Activated B cell treated with CpG ODN at 0.5 μM for 24 hours (primary cell): ENCODE results near the gene MED15. TPM values are rescaled to one million over a fixed set of nuclear protein-coding genes. Genes with fewer than 3 reads are reported as not detected.

ENCODE experiments used
- ATAC-seq: fragments of 200-7000 bp; cut with Tn5 transposase; one replicate; pipeline ENCODE4 v1.10.0; 2021; ENCODE audit warnings: low read depth, mild to moderate bottlenecking, moderate library complexity
- CTCF ChIA-PET: fragments of 350-600 bp; sonication (Branson Sonifier 250); formaldehyde crosslinking; loops from one replicate; lab custom pipeline; 2021; ENCODE audit warnings: antibody characterized with exemption; lab: Charles Lee
- POLR2A ChIA-PET: fragments of 350-600 bp; sonication (Branson Sonifier 250); formaldehyde crosslinking; loops from one replicate; lab custom pipeline; 2021; ENCODE audit warnings: antibody characterized with exemption; lab: Charles Lee
- DNase-seq: peaks from one replicate; pipeline ENCODE4 v3.0.0; 2022
- H3K27ac Mint-ChIP-seq: one replicate; pipeline ENCODE4 v1.8.0; 2020; ENCODE audit warnings: mixed read lengths
- H3K27me3 Mint-ChIP-seq: one replicate; pipeline ENCODE4 v1.8.0; 2021; ENCODE audit warnings: mixed read lengths
- H3K36me3 Mint-ChIP-seq: one replicate; pipeline ENCODE4 v1.8.0; 2021; ENCODE audit warnings: low read depth, mixed read lengths
- H3K4me1 Mint-ChIP-seq: one replicate; pipeline ENCODE4 v1.8.0; 2021; ENCODE audit warnings: mixed read lengths
- H3K4me3 Mint-ChIP-seq: one replicate; pipeline ENCODE4 v1.8.0; 2020; ENCODE audit warnings: mild to moderate bottlenecking, mixed read lengths
- H3K9me3 Mint-ChIP-seq: one replicate; pipeline ENCODE4 v1.8.0; 2020; ENCODE audit warnings: mixed read lengths
- intact Hi-C: fragments of 100-400 bp; cut with micrococcal nuclease; formaldehyde crosslinking; loops from one replicate; pipeline ENCODE4 v1.15.1; 2024
- total RNA-seq: library from RNA; stranded (reverse); gene quantifications from 2 replicates; pipeline ENCODE4 v1.2.3, GENCODE V29; 2022
- TF ChIP-seq, protein P1 (sequence below): fragments of 200-600 bp; IDR thresholded peaks from one replicate; pipeline ENCODE4 v1.8.0; 2022; ENCODE audit warnings: antibody characterized with exemption, mild to moderate bottlenecking

The MED15 gene
- total RNA-seq, 1 donor from 2014 or later = 127 TPM

DNA sequence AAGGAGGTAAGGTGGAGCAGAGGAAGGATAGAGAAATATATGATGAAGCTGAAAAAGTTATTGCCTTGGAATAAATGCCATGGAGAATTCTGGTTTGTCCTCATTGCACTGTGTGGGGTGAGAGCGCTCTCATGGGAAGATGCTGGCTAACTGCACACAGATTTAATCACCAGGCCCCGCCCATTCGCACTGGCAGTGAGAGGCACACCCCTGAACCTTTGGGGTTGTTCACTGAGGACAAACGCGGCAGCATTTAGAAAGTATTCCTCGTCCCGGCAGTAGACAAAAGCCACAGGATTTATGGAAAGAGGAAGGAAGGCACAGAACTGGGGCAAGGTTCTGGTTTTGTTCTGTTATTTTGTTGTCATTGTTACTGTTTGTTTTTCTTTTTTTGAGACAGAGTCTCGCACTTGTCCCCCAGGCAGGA, 70.2 kb downstream of the MED15 start:
- no peak overlapping the region for H3K27ac Mint-ChIP-seq
- no peak for ATAC-seq
- CTCF ChIA-PET = interaction anchor here (0.7 to 1.1 kb wide), 2 partner anchors 11 to 13 kb away, joined by 3 read pairs; no protein-coding TSS in a partner anchor
- TF ChIP-seq, protein P1, sequence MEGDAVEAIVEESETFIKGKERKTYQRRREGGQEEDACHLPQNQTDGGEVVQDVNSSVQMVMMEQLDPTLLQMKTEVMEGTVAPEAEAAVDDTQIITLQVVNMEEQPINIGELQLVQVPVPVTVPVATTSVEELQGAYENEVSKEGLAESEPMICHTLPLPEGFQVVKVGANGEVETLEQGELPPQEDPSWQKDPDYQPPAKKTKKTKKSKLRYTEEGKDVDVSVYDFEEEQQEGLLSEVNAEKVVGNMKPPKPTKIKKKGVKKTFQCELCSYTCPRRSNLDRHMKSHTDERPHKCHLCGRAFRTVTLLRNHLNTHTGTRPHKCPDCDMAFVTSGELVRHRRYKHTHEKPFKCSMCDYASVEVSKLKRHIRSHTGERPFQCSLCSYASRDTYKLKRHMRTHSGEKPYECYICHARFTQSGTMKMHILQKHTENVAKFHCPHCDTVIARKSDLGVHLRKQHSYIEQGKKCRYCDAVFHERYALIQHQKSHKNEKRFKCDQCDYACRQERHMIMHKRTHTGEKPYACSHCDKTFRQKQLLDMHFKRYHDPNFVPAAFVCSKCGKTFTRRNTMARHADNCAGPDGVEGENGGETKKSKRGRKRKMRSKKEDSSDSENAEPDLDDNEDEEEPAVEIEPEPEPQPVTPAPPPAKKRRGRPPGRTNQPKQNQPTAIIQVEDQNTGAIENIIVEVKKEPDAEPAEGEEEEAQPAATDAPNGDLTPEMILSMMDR = no peak
- no peaks in the 10 kb centered on the region for H3K9me3 Mint-ChIP-seq
- no peaks in the 10 kb centered on the region for H3K27me3 Mint-ChIP-seq
- no peak for DNase-seq
- no peaks in the 10 kb centered on the region for H3K4me1 Mint-ChIP-seq
- intact Hi-C loops = no loop called here
- no peak overlapping the region for H3K4me3 Mint-ChIP-seq
- peaks cover 80% of the 10 kb centered on the region for H3K36me3 Mint-ChIP-seq
- POLR2A ChIA-PET = no interaction called here

DNA sequence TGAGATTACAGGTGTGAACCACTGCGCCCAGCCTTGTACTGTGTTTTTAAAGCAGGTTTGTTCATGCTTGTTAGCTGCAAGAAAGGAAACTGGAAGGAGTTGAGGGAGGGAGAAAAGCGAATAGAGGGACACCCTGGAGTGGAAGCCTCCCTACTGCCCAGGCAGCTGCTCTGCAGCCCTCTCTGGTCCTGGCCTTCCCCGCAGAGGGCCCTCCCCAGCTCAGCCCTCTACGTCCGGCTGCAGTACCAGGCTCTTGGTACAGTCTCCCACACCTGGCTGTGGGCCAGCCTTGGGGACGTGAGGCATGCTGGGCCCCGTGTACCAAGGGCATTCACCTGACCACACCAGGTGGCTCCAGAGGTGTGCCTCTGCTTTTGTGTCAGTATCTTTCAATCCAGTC, 70.8 kb downstream of the MED15 start:
- no peaks in the 10 kb centered on the region for H3K27me3 Mint-ChIP-seq
- H3K36me3 Mint-ChIP-seq = peaks cover 80% of the 10 kb centered on the region
- intact Hi-C loops = no loop called here
- ChIA-PET POLR2A (no interaction called here), CTCF (interaction anchor here (0.7 kb wide), 1 partner anchor 14 kb away, joined by 3 read pairs; no protein-coding TSS in a partner anchor)
- no peaks in the 10 kb centered on the region for H3K9me3 Mint-ChIP-seq
- no peaks in the 10 kb centered on the region for H3K4me1 Mint-ChIP-seq
- ATAC-seq = no peak
- H3K4me3 Mint-ChIP-seq = no peak overlapping the region
- H3K27ac Mint-ChIP-seq = no peak overlapping the region
- TF ChIP-seq, protein P1 = no peak
- DNase-seq = no peak

DNA sequence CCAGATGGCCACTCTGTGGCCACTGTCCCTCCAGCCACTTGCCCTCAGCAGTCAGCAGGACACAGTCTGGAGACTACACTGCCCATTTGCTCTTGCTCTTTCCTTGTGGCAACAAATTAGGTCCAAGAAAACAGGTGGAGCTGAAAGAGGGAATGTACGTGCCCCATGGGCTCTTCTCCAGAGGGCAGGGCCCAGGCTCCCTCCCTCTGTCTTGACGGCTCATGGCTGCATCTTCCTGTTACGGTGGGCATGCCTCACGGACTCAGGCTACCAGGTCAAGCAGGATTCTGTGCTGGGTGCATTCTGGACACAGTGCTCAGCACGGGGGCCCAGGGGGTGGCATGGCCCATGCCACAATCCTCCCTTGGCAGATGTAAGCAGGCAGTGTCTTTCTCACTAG, 71.3 kb downstream of the MED15 start:
- TF ChIP-seq, protein P1 = no peak
- CTCF ChIA-PET = no interaction called here
- Mint-ChIP-seq H3K9me3 (no peaks in the 10 kb centered on the region), H3K4me1 (no peaks in the 10 kb centered on the region), H3K27ac (no peak overlapping the region), H3K4me3 (no peak overlapping the region), H3K27me3 (no peaks in the 10 kb centered on the region), H3K36me3 (peaks cover 80% of the 10 kb centered on the region)
- intact Hi-C loops = no loop called here
- POLR2A ChIA-PET = no interaction called here
- ATAC-seq = no peak
- no peak for DNase-seq

DNA sequence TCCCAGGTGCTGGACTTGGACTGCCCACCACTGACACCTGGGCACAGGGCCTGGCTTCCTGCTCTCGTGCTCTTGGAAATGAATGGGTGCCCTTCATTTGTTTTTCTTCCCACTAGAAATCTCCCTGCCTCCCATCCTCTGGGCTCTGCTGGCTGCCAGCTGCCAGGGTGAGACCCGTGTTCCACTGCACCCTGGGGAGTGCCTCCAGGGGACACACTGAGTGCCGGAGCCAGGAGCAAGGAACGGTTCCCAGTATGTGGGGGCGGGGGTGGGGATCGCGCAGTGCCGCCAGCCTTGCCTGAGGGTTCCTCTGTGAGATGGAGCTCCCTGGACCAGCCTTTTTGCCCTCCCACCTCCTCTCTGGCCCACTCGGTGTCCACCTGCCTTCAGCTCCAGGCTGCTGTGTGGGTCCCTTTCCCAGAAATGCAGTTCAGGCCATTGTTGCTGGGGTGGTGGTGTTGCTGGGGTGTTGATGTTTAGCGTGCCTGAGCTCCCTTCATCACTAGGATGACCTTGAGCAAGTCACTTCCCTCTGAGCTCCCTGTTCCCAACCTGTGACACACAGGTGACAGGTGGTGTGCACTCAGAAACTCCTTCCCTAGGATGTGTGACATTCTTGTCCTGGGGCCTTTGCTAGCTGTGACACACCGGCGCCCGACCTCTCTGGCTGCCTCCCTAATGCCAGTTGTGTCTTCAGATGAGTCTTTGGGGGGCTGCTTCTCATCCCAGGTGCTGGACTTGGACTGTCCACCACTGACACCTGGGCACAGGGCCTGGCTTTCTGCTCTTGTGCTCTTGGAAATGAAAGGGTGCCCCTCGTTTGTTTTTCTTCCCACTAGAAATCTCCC, 72.1 kb downstream of the MED15 start:
- Mint-ChIP-seq H3K36me3 (peaks cover 80% of the 10 kb centered on the region), H3K27me3 (no peaks in the 10 kb centered on the region), H3K27ac (no peak overlapping the region), H3K4me3 (no peak overlapping the region), H3K9me3 (no peaks in the 10 kb centered on the region), H3K4me1 (no peaks in the 10 kb centered on the region)
- CTCF ChIA-PET = interaction anchor here (0.9 kb wide), 1 partner anchor 163 kb away, joined by 3 read pairs; no protein-coding TSS in a partner anchor
- ATAC-seq (no peak), DNase-seq (no peak)
- intact Hi-C loops = no loop called here
- POLR2A ChIA-PET = no interaction called here
- TF ChIP-seq, protein P1 = no peak

DNA sequence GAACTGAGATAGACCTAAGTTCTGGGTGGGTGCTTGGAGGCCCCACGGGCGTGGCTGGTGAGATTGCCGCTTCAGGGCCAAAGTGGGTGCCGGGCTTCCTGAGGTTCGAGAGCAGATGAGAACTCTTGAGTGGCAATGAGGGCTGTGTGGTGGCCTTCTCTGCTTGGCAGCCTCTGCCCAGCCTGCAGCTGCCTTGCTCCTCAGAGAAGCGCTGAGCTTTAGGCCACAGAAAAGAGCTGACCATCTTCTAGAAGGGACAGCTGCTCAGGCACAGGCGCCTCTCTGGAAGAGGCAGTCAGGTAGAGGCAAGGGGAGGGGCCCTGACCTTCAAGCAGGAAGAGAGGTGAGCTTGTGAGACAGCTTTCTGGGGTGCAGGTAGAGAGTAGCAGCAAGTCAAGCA, 72.8 kb downstream of the MED15 start:
- H3K4me1 Mint-ChIP-seq = no peaks in the 10 kb centered on the region
- no peaks in the 10 kb centered on the region for H3K27me3 Mint-ChIP-seq
- POLR2A ChIA-PET = no interaction called here
- no peak for ATAC-seq
- no peak overlapping the region for H3K27ac Mint-ChIP-seq
- TF ChIP-seq, protein P1 = no peak
- intact Hi-C loops = no loop called here
- no peak overlapping the region for H3K4me3 Mint-ChIP-seq
- CTCF ChIA-PET = interaction anchor here (0.9 kb wide), 1 partner anchor 163 kb away, joined by 3 read pairs; no protein-coding TSS in a partner anchor
- peaks cover 78% of the 10 kb centered on the region for H3K36me3 Mint-ChIP-seq
- DNase-seq = no peak
- H3K9me3 Mint-ChIP-seq = no peaks in the 10 kb centered on the region
